KOPT-K1 (cell line): ENCODE results near the gene MACF1.
"Not testable (repeated sequence)": the region's sequence is repeated elsewhere in the genome, so short reads cannot be mapped to it uniquely, and the experiment has no call there.

Experiments
- H3K27ac ChIP-seq: fragments of 200-600 bp; sonication (generic); 2 replicates; pipeline ENCODE4 v1.5.1; 2016; ENCODE audit warnings: antibody characterized with exemption, mild to moderate bottlenecking, low read depth, low read length; ENCODE audit not compliant: poor library complexity, severe bottlenecking
- H3K36me3 ChIP-seq: fragments of 200-600 bp; sonication (generic); 2 replicates; pipeline ENCODE4 v1.5.1; 2017; ENCODE audit warnings: antibody characterized with exemption, mild to moderate bottlenecking, low read length, moderate library complexity; ENCODE audit not compliant: insufficient read depth
- H3K9me3 ChIP-seq: fragments of 200-600 bp; sonication (generic); 2 replicates; pipeline ENCODE4 v1.5.1; 2017; ENCODE audit warnings: antibody characterized with exemption, low read length, mild to moderate bottlenecking; ENCODE audit not compliant: insufficient read depth, poor library complexity, severe bottlenecking

The MACF1 gene

GRCh38 chr1:39494671-39495410 lies 290.3 kb downstream of the MACF1 start:
- Histone ChIP-seq H3K36me3 (no peaks in the 10 kb centered on the region), H3K9me3 (no peaks in the 10 kb centered on the region), H3K27ac (no peak overlapping the region)

GRCh38 chr1:39496520-39496919 lies 292.0 kb downstream of the MACF1 start:
- H3K36me3 ChIP-seq, H3K9me3 ChIP-seq, H3K27ac ChIP-seq: not testable (repeated sequence)

GRCh38 chr1:39497585-39497984 lies 293.1 kb downstream of the MACF1 start:
- Histone ChIP-seq H3K9me3 (no peaks in the 10 kb centered on the region), H3K27ac (no peak overlapping the region), H3K36me3 (no peaks in the 10 kb centered on the region)

GRCh38 chr1:39498096-39498710 lies 293.7 kb downstream of the MACF1 start:
- H3K36me3 ChIP-seq, H3K9me3 ChIP-seq, H3K27ac ChIP-seq: not testable (repeated sequence)

GRCh38 chr1:39498821-39499220 lies 294.3 kb downstream of the MACF1 start:
- H3K27ac ChIP-seq, H3K36me3 ChIP-seq, H3K9me3 ChIP-seq: not testable (repeated sequence)

- Histone ChIP-seq H3K36me3 (no peaks in the 10 kb centered on the region), H3K27ac (no peak overlapping the region), H3K9me3 (no peaks in the 10 kb centered on the region)
These were observed 295.2 kb downstream of the MACF1 start for GRCh38 chr1:39499668-39500067.

- Histone ChIP-seq H3K9me3 (no peaks in the 10 kb centered on the region), H3K36me3 (no peaks in the 10 kb centered on the region), H3K27ac (no peak overlapping the region)
These were observed 296.4 kb downstream of the MACF1 start for GRCh38 chr1:39500862-39501389.

- no peaks in the 10 kb centered on the region for H3K9me3 ChIP-seq
- no peaks in the 10 kb centered on the region for H3K36me3 ChIP-seq
- no peak overlapping the region for H3K27ac ChIP-seq
These were observed 297.2 kb downstream of the MACF1 start for GRCh38 chr1:39501666-39502065.

GRCh38 chr1:39504436-39504835 lies 299.9 kb downstream of the MACF1 start:
- not testable (repeated sequence) for H3K27ac ChIP-seq, H3K9me3 ChIP-seq, H3K36me3 ChIP-seq

GRCh38 chr1:39505289-39505688 lies 300.8 kb downstream of the MACF1 start:
- Histone ChIP-seq H3K27ac (no peak overlapping the region), H3K36me3 (no peaks in the 10 kb centered on the region), H3K9me3 (no peaks in the 10 kb centered on the region)

GRCh38 chr1:39507230-39507928 lies 302.9 kb downstream of the MACF1 start:
- no peaks in the 10 kb centered on the region for H3K36me3 ChIP-seq
- no peak overlapping the region for H3K27ac ChIP-seq
- no peaks in the 10 kb centered on the region for H3K9me3 ChIP-seq

- no peaks in the 10 kb centered on the region for H3K9me3 ChIP-seq
- no peak overlapping the region for H3K27ac ChIP-seq
- H3K36me3 ChIP-seq: no peaks in the 10 kb centered on the region
These were observed 303.8 kb downstream of the MACF1 start for GRCh38 chr1:39508266-39508665.

GRCh38 chr1:39508857-39509305 lies 304.4 kb downstream of the MACF1 start:
- no peaks in the 10 kb centered on the region for H3K9me3 ChIP-seq
- no peak overlapping the region for H3K27ac ChIP-seq
- H3K36me3 ChIP-seq: no peaks in the 10 kb centered on the region

GRCh38 chr1:39509360-39510009 lies 305.0 kb downstream of the MACF1 start:
- Histone ChIP-seq H3K9me3 (no peaks in the 10 kb centered on the region), H3K27ac (no peak overlapping the region)

GRCh38 chr1:39510570-39511186 lies 306.2 kb downstream of the MACF1 start:
- H3K27ac ChIP-seq, H3K36me3 ChIP-seq, H3K9me3 ChIP-seq: not testable (repeated sequence)

More at GRCh38 chr1:39509360-39510009, 305.0 kb downstream of the MACF1 start:
- H3K36me3 ChIP-seq: no peaks in the 10 kb centered on the region
